PC-3 (cell line): Measurements from ENCODE around the gene MZT2B.

Experiments used
- EZH2 ChIP-seq: fragments of 300-600 bp; sonication (generic); IDR thresholded peaks from one replicate; pipeline ENCODE4 v1.6.1; 2017; ENCODE audit warnings: antibody characterized with exemption, mild to moderate bottlenecking, low read length; ENCODE audit not compliant: unreplicated experiment
- EZH2phosphoT487 ChIP-seq: fragments of 300-600 bp; sonication (generic); IDR thresholded peaks from 2 replicates; pipeline ENCODE4 v1.6.1; 2018; ENCODE audit warnings: mild to moderate bottlenecking, antibody characterized with exemption, low read length, borderline replicate concordance
- TF ChIP-seq, protein P1 (sequence below): fragments of 300-600 bp; sonication (generic); conservative IDR thresholded peaks from 2 replicates; pipeline ENCODE4 v1.5.1; 2017; ENCODE audit warnings: antibody characterized with exemption, low read depth, mild to moderate bottlenecking, low read length

DNA sequence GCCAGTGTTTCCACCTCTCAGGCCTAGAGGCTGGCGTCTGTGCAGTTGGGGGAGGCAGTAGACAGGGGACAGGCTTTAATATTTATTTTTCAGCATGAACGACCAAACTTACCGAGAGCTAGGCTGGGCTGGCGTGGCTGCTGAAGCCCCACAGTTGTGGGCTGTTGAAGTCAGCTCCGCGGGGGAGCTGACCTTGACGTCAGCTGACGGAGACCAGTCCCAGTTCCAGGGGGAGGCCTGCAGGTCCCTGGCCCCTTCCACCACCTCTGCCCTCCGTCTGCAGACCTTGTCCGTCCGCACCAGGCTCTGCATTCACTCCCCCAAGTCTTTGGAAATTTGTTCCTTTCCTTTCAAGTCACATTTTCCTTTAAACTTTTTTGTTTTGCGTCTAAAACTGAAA, 49.6 kb downstream of the MZT2B start:
- TF ChIP-seq, protein P1, sequence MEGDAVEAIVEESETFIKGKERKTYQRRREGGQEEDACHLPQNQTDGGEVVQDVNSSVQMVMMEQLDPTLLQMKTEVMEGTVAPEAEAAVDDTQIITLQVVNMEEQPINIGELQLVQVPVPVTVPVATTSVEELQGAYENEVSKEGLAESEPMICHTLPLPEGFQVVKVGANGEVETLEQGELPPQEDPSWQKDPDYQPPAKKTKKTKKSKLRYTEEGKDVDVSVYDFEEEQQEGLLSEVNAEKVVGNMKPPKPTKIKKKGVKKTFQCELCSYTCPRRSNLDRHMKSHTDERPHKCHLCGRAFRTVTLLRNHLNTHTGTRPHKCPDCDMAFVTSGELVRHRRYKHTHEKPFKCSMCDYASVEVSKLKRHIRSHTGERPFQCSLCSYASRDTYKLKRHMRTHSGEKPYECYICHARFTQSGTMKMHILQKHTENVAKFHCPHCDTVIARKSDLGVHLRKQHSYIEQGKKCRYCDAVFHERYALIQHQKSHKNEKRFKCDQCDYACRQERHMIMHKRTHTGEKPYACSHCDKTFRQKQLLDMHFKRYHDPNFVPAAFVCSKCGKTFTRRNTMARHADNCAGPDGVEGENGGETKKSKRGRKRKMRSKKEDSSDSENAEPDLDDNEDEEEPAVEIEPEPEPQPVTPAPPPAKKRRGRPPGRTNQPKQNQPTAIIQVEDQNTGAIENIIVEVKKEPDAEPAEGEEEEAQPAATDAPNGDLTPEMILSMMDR = no peak
- TF ChIP-seq EZH2 (no peak), EZH2phosphoT487 (no peak)
